NB4 (cell line): ENCODE results near the gene FANCG.

Experiments used
- MYC ChIP-seq: IDR thresholded peaks from 2 replicates; pipeline ENCODE4 v1.6.1; 2011; ENCODE audit warnings: low read depth, low read length
- POLR2A ChIP-seq: IDR thresholded peaks from 2 replicates; pipeline ENCODE4 v1.6.1; 2011; ENCODE audit warnings: mild to moderate bottlenecking; ENCODE audit not compliant: insufficient read length; ENCODE audit errors: extremely low read depth
- TF ChIP-seq, protein P1 (sequence below): IDR thresholded peaks from one replicate; pipeline ENCODE4 v1.5.1; 2012; ENCODE audit warnings: low read depth, low read length
- TF ChIP-seq, protein P2 (sequence below): IDR thresholded peaks from 2 replicates; pipeline ENCODE4 v1.6.1; 2011; ENCODE audit warnings: low read depth, low read length

DNA sequence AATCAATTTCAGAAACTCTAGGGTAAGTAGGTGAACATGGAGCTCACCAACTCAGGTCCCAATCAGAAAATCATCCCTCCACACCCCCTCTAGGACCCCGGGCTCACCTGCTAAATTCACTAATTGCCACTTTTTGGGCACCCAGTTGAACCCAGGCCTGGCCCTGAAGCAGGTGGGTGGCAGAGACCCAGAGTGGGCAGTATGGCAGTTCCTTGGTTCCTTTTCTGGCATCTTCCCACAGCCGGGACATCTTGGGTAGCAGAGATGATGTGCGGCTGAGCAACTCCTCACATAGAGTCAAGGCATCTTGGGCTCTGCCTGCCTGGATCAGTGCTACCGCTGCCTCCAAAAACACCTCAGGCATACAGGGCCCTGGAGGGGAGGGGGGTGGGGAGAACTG, 4.4 kb downstream of the FANCG start:
- TF ChIP-seq, protein P1, sequence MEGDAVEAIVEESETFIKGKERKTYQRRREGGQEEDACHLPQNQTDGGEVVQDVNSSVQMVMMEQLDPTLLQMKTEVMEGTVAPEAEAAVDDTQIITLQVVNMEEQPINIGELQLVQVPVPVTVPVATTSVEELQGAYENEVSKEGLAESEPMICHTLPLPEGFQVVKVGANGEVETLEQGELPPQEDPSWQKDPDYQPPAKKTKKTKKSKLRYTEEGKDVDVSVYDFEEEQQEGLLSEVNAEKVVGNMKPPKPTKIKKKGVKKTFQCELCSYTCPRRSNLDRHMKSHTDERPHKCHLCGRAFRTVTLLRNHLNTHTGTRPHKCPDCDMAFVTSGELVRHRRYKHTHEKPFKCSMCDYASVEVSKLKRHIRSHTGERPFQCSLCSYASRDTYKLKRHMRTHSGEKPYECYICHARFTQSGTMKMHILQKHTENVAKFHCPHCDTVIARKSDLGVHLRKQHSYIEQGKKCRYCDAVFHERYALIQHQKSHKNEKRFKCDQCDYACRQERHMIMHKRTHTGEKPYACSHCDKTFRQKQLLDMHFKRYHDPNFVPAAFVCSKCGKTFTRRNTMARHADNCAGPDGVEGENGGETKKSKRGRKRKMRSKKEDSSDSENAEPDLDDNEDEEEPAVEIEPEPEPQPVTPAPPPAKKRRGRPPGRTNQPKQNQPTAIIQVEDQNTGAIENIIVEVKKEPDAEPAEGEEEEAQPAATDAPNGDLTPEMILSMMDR: no peak
- TF ChIP-seq POLR2A: no peak
- TF ChIP-seq, protein P2, sequence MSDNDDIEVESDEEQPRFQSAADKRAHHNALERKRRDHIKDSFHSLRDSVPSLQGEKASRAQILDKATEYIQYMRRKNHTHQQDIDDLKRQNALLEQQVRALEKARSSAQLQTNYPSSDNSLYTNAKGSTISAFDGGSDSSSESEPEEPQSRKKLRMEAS: no peak
- no peak for TF ChIP-seq MYC
